ENCODE data around the gene NMRK1.

Gene NMRK1

DNA sequence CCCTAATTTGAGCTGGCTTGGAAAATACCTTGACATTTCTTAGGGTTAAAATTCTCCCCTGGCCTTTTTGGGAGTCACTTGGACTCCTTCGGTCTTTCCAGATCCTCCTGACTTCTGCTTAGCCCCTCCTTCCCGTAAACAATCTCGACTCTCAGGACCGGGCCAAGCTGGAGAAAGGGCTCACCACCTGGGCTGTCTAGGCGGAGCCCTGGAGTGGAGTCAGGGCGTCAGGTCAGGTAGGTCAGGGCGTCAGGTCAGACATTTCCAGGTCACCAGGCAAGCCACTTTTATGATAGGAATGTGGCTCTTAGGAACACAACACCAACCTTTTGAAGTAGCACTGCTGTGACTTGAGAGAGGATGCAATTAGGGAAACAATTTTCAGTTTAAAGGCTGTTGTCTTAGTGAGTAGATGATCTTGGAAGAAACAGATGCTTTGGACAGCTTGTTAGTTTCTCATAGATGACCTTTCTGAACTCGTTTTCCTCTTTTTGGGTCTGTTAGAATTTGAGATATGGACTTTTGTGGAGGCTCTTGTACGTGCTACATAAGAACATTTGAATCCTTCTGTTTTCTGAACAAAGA is 13.1 kb upstream of the NMRK1 start:
- DNase-seq = no peak

DNA sequence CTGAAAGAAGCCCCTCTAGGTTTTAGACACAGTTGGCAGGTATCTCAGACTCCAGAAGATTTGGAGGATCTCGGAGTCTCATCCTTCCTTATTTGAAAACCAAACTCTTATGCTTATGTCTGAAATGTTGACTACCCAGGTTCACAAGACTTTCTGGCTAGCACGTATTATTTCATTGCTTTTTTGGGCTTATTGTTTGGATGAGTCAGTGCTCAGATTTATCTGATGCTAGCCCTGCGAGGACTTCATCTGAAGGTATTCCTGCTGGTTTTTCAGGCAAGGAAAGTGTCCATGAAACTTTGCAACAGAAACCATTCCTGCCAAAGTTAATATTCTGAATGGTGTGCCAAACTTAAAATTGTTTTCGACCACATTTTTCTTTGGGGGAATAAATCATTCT is 8.8 kb upstream of the NMRK1 start:
- DNase-seq = no peak

DNA sequence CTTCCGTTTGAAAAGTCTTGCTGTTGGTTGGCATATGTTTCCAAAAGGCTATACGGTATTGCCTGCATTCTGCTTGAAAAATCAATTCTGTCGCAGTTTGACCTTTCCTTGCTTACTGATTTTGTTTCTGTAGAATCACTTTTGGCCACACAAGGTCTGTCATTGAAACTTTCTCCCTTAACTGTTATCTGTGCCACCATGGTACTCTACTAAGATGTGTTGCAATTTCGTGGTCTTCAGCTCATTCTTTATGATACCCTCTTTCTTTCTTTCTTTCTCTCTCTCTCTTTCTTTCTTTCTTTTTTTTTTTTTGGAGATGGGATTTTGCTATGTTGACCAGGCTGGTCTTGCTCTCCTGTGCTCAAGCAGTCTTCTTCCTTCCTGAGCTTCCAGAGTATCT is 4.8 kb upstream of the NMRK1 start:
- no peak for DNase-seq

DNA sequence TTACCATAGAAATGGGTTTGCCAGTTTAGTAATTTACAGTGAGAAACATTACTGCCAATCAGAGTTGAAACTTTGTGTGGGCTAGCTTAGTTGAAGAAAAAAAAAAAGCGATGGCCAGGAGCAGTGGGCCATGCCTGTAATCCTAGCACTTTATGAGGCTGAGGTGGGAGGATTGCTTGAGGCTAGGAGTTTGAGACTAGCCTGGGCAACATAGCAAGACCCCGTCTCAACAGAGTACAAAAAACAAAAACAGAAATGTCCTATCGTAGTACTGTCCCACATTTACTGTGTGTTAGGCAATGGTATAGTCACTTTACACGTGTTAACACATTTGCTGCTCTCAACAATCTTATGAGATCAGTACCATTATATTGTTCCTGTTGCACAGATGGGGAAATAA is 2.6 kb upstream of the NMRK1 start:
- DNase-seq = no peak

DNA sequence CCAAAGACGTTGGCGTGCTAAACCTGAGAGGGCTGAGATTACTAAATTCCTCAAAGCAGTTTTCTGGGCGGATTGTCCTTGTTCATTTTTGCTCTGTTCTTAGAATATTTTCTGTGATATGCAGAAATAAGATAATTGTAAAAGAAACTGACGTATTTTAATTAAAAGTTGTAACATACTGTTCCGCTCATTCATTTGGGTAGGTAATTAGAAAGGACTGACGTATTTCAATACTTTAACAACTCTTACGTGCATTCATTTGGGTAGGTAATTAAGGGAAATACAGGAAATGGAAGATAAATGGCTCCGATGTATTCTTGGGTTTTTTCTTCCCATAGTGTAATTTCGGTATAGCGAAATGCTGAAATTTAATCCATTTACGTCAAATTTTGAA is 1.4 kb upstream of the NMRK1 start:
- DNase-seq = no peak

DNA sequence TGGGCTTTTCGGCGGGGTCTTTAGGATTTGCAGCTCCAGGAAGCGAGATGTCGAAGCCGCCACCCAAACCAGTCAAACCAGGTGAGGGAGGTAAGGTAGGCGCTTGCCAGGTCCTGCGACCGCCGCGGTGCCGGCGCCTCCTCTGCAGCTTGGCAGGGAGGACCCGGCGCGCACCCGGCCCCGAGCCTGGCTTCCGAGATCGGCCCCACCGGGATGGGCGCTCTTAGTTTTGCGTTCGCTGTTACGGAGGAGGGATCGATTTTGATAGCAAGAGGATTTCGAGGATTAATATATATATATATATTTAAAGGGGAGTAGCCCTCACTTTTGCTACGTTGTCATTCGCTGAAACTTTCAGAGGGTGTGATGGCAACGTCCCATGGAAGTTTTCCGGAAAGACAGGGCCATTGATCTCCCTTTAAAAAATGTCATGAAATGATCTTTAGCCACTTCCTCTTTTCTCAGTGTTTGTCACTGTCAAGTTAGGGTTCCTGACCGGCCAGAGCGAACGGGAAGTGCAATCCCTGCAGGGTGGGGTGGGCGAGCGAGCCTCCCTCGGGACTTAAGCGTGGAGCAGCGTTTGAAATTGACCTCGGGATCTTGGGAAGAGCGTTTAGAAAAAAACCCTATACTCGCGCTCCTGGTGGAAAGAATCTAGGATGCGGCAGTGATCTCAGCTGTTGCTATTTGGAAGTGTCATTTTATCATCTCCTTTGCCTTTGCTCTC is 854 bp upstream of the NMRK1 start:
- DNase-seq = no peak

DNA sequence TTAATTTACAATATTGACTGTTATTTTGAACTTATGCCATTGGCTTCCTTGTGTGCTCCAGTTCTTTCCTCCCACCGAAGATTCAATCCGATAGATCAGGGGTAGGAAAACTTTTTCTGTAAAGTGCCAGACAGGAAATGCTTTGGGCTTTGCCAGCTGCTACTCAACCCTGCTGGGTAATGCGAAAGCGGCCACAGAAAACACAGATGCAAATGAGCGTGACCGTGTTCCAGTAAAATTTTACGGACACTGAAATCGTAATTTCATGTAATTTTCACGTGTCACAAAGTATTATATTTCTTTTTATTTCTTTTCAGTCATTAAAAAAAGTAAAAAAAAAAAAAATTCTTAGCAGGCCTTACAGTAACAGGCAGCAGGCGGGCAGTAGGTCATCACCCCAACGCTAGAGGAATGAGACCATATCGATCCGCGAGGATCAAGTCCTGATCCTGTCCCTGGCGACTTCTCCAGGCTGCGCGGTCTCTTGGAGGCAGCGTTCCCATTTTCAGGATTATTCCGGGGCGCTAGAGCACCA is 599 bp downstream of the NMRK1 start:
- DNase-seq = no peak

DNA sequence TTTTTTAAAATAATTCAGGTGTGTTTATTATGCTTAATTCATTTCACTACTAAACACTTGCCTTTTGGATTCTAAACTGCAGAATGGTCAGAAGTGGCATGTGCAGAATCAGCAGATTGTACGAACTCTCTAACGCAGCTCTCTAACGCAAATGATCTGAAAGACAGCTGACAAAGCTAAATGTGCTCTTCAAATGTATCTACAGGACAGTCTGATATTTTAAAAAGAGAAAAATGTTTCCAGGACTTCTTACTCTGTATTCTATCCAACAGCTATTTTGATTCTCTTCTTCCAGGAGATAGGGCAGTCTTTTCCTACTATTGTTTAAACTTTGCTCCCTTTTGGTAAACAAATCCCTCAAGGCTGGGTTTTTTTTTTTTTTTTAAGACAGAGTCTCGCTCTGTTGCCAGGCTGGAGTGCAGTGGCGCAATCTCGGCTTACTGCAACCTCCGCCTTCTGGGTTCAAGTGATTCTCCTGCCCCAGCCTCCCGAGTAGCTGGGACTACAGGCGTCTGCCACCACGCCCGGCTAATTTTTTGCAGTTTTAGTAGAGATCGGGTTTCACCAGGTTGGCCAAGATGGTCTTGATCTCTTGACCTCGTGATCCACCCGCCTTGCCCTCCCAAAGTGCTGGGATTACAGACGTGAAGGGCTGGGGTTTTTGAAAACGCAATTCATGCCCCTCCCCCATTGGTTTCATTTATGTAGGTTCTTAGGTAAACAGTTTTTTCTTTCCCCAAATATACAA is 1.2 kb downstream of the NMRK1 start:
- DNase-seq = no peak

DNA sequence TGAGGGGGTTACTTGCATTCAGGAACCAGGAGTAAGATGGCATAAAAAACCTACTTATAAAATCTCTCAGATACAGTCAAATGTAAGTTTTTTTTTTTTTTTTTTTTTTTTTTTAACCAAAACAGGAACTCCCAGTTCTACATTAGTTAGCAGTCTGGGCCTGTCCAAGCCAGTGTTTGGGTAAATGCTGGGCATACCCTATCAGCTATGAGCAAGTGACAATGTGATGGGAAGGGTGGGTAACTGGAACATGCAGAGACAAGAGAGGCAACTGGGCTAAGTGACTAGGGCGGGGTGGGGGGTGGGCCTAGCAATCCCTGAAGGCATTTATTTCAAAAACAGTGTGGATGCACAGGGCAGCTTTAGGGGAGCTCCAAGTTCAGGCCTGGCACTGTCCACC is 2.3 kb downstream of the NMRK1 start:
- no peak for DNase-seq

DNA sequence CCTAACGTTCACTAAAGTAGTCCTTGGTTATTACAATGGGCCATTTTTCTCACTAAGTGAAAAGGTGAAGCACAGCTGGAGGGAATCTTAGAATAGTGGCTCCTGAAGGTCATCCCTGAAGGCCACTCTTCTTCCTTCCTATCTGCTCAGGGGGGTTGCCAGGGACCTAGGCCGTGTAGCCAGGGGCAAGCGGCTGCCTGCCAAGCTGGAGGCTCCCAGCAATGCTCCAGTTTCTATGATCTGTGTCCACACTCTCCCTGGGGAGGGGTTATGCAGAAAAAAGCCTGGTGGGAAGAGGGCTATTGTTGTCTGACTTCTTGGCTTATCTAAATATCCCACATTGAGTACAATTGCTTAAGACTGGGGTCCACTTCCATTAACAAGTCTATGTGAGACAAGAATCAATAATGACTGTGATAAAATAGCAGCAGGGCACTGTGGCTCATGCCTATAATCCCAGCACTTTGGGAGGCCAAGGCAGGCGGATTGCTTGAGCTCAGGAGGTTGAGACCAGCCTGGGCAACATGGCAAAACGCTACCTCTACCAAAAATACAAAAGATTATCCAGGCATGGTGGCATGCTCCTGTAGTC is 3.8 kb downstream of the NMRK1 start:
- DNase-seq = no peak

DNA sequence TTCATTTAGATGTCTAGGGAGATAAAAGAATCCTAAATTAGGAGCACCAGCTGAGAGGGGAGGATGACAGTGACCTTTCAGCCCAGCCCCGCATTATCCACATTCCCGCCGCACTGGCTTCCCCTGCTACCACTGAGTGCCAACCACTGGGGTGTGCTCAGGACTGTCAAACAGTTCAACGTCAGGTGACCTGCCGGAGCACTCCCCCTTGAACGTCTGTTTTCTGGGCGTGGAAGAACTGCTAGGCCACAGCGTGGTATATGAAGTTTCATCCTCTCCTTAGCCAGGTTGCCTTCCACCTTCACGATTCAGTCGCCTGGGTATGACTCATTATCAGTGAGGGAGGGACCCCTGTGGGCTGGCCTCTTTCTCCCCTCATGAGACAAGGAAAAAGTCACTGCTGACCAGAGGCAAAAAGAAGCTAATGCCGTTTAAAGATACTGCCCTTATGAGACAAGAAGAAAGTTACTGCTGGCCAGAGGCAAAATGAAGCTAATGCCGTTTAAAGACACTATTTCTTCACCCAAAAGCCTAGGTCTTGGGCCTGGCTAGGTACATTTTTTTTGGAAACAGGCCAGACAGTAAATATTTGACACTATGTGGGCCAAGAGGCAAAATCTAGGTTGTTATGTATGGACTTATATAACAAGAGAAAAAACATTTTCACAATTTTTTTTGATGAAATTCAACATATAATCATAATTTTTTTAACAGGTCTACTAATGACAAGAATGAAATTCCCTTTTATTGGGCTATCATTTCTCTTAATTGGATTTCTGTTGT is 4.6 kb downstream of the NMRK1 start:
- no peak for DNase-seq

DNA sequence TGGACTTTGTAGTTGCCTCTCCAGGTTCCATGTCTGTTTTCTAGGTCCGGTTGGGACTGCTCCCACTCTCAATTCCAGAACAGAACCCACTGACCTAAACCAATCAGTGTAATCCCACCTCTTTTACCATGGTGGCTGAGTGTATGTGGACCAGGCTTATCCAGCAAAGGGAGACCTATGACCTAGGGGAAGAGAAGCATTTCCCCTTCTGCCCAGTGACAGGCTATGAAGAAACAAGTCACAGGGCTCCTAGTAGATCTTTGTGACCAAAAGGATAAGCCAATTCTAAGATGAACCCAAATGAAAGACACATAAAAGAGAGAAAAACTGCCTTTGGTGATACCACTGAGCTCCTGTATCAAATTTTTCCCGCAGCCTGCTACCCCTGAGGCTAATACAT is 6.3 kb downstream of the NMRK1 start:
- no peak for DNase-seq

DNA sequence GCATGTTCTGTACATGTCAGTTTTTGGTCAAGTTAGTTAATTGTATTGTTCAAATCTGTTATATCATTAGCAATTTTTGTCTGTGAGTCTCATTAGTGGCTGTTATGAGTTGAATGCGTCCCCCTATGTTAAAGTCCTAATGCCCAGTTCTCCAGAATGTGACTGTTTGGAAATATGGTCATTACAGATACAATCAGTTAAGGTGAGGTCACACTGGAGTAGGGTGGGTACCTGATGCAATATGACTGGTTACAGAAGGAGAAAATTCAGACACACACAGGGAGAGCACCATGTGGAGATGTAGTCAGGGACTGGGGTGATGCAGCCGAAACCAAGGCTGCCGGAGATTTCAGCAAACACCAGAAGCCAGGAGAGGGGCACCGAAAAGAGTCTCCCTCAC is 15.1 kb downstream of the NMRK1 start:
- no peak for DNase-seq

DNA sequence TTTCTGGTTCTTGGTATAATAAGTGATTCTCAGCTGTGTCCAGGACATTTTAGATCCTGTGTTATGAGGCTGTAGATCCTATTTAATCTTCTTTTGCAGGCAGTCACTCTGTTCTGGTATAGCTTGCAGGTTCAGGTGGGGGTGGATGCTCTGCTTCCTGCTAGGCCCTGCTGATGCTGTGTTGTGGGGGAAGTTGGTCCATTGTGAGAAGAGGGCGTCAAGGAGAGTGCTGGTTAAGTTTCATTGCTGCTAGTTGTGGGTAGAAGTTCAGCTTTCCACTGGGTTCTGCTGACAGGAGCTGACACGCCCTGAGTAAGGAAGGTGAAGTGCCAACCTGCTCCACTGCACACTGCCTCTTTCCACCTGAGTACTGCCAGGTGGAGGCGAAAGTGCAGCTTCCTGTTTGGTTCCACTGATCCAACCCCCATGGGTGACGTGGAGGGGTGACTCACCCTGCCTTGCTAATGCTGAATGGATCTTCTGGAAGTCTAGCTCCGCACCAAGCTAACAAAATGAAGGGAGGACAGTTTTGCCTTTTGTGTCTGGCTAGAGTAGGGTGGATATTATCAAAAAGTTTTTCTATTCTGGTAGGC is 16.3 kb downstream of the NMRK1 start:
- peak; percentile 16 for DNase-seq

DNA sequence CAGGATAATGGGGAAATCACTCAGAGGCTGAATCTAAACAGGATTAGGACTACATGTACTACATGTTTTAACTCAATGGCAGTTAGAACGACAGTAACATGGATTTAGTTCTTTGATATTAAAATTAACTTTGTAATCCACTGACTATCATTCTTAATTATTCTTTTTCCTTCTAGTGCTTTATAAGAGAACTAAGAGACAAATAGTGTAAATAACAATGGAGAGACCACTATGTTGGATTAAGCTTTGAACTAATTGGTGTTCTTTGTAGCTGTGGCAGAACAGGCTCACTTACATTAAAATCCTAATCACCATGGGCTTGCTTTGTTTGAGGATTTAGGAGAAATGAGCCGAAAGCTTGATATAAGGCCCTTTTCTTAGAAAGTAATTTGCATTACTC is 18.8 kb downstream of the NMRK1 start:
- no peak for DNase-seq

DNA sequence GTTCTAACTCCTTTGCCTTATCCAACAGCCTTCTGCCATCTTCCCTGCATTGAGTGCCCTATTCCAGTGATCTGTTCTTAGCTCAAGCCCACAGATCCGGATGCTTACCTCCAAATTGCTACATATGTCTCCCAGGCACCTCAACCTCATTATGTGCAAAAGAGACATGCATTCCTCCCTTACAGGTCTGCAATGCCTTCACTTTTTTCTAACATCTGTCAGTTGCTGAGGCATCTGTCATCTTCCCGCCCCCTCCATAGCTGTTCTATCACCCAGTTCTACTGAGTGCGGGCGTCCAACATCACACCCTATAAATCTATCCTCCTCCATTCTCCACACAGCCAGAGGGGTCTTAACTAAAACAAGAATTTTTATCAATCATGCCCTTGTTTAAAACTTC is 20.1 kb downstream of the NMRK1 start:
- no peak for DNase-seq

DNA sequence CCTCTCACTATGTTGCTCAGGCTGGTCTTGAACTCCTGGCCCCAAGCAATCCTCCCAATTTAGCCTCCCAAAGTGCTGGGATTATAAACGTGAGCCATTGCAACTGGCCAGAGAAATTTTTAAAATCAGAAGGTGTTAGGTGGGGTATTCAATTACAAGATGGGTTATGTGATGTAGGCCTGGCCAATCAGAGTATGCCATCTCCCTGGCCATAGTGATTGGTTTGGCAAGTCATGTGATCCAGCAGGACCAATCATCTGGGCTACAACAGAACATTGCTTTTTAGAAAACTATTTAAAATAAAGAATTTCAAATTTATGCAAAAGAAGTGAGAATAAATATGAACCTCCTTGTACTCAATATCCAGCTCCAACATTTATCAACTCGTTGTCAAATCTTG is 22.4 kb downstream of the NMRK1 start:
- no peak for DNase-seq

DNA sequence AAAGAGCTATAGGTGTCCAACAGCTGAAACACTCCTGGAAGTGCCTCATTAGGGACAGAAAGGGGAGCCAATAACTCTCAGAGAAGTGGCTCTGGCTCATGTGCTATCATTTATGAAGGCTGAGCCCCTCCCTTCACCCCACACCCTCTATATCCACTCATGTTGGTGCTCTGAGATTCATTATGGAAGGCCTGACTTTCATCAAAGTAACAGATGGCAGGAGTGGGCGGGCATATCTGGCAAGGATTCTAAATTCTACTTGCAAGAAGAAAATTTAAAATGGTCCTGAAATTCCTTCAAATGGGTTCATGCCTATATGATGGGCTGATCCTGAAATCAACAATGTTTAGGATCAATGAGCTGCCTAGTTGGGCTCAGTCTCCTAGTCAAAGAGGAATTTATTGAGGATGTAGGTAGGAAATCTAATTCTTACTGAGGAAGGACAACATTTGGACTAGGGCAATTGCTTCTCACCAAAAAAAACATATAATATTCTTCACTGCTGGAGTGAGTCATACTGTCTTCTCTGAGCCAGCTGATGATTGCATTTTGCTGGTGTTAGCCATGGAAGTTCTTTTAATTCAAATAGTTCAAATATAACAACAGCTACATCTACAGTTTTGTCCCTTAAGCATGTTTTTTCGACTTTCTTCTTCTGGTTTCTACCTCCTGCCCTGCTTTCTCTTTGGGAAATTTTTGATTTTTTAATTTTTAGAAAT is 23.5 kb downstream of the NMRK1 start:
- DNase-seq = no peak

DNA sequence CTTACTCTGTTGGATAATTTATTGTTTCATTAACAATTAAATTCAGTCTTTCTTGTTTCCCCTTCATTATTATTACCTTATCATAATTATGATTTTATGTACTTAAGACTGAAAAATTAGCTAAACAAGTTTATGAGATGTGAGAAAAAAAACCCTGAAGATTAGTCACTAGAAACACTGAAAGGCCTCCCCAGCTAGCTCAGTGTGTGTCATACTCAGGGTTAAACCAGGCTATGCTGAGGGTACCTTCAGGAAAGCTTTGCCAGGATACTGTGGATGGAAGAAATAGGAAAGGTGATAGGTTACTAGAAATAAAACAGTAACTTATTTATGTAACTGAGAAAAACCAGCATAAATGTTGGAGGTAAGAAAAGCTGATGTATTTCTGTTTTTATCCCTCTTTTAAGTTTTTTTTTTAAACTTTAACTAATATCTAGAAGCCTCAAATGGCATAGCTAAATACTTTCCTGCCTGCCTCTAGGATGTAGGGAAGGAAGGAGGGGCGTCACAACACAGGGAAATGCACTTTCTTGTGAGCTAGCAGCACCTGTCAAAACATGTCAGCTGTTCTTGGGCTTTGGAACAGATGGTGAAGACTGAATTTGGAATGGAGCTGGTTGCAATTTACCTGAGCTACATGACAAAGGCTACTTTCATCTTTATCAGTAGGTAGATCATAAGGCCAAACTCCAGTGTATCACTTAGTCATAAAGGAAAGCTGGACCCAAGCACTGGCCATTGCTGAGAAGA is 24.2 kb downstream of the NMRK1 start:
- DNase-seq = no peak

DNA sequence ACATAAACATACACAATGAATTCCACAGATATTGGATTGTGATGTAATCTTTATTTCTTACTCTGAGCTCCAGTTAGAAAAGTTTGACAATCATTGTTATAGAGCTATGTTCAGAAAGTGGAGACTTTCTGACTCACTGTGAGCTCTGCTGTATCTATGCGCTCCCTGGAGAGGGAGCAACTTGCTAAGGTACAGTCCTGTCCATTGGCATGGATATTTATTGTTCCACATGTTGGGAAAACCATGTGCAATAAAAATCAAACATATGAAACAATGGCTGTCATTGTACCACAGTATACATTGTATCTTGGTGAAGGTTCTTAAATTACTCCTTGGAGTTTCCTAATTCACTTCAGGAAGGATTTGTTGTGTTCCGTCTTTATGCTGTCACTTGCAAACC is 26.8 kb downstream of the NMRK1 start:
- DNase-seq = no peak

DNA sequence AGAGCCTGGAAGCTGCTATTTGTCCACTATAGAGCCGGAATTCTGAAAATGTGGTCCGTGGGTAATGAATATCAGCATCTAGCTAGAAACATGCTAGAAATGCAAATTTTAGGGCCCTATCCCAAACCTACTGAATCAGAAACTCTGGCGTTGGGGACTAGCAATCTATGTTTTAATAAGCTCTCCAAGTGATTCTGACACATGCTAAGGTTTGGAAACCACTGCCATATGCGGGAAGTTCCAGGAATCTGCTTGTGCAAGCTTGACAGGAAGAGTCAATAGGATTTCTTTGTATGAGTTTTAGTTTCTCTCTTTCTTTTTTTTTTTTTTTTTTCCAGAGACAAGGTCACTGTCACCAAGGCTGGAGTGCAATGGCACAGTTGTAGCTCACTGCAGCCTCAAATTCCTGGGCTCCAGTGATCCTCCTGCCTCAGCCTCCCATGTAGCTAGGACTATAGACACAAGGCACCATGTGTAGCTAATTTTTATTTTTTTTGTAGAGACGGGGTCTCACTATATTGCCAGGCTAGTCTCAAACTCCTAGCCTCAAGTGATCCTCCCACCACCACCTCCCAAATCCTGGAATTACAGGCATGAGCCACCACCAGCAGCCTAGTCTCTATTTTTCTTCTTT is 33.5 kb downstream of the NMRK1 start:
- no peak for DNase-seq
